ENCODE results near the gene RASGRP3.

DNA sequence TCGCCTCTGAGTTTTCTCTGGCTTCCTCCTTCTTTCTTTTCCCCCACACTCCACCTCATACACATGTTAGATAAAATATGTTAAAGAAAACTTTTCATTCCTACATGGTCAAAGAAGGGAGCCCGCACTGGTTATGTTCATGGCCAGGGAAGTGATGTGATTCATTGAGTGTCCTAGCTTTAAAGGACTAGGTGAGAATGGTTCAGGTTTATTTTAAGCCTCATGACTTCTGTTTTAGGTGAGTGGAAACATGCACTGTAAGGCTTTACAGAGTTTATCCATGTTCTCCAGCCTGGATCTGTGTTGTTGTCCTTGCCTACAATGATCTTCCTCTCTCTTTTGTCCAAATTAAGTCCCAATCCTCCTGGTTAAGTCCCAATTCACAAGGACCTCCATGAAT lies 56.5 kb downstream of the RASGRP3 start:
- TF ChIP-seq, protein P1, sequence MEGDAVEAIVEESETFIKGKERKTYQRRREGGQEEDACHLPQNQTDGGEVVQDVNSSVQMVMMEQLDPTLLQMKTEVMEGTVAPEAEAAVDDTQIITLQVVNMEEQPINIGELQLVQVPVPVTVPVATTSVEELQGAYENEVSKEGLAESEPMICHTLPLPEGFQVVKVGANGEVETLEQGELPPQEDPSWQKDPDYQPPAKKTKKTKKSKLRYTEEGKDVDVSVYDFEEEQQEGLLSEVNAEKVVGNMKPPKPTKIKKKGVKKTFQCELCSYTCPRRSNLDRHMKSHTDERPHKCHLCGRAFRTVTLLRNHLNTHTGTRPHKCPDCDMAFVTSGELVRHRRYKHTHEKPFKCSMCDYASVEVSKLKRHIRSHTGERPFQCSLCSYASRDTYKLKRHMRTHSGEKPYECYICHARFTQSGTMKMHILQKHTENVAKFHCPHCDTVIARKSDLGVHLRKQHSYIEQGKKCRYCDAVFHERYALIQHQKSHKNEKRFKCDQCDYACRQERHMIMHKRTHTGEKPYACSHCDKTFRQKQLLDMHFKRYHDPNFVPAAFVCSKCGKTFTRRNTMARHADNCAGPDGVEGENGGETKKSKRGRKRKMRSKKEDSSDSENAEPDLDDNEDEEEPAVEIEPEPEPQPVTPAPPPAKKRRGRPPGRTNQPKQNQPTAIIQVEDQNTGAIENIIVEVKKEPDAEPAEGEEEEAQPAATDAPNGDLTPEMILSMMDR (IDR thresholded peaks at IDR 0.05), result no peak
- no peak for TF ChIP-seq POLR2A (IDR thresholded peaks at IDR 0.05)

Measured in adrenal gland (tissue), 5 donors.